ENCODE data around the gene FCN3.
"Not testable (repeated sequence)": the region's sequence is repeated elsewhere in the genome, so short reads cannot be mapped to it uniquely, and the experiment has no call there.

FCN3 gene

GRCh38 chr1:27413004-27413403 is 38.4 kb upstream of the FCN3 start:
- DNase-seq (ENCODE audit: low read depth) = peak; percentile 57
- H3K4me3 ChIP-seq (ENCODE audit: low read length) = no peak overlapping the region
- no peak for TF ChIP-seq CTCF (IDR thresholded peaks at IDR 0.05; ENCODE audit: insufficient read depth, low read depth, low read length, missing control alignments)

DNA sequence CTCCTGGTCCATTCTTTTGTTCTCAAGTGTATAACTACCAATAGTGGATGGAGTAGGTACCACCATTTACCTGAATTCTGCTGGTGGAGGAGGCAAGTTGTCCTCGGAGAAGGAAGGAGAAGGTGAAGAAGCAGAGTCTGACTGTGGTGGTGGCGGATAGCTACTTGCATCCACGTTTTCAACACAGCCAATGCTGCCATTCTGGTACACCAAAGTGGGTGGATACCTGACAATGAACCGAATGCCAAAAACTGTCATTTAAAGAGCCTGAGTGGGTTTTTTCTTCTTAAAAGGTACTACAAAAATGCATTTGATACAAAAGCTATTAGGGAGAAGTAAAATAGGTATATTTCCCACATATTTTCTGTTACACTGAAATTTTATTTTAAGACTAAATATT is 37.9 kb upstream of the FCN3 start:
- DNase-seq (ENCODE audit: low read depth) = no peak
- no peak for TF ChIP-seq CTCF (IDR thresholded peaks at IDR 0.05; ENCODE audit: insufficient read depth, low read depth, low read length, missing control alignments)
- no peak overlapping the region for H3K4me3 ChIP-seq (ENCODE audit: low read length)

GRCh38 chr1:27410709-27411108 is 36.1 kb upstream of the FCN3 start:
- TF ChIP-seq CTCF (IDR thresholded peaks at IDR 0.05; ENCODE audit: insufficient read depth, low read depth, low read length, missing control alignments) = no peak
- H3K4me3 ChIP-seq (ENCODE audit: low read length) = no peak overlapping the region
- no peak for DNase-seq (ENCODE audit: low read depth)

DNA sequence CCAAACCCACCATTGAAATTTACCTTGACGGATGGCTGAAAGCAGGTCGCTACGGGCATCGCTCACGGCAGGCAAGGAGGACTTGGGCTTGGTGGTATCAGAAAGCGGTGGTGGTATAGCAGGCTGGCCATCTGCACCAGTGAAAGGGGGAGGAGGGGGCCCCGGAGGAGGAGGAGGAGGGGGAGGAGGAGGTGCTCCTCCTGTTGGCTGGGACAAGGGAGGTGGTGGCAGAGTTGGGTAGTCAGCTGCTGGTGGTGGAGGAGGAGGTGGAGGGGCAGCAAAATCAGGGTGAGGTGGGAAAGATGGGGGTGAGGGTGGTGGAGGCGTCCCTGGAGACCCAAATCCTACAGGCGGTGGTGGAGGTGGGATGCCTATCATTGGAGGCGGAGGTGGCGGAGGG is 35.0 kb upstream of the FCN3 start:
- H3K4me3 ChIP-seq (ENCODE audit: low read length) = no peak overlapping the region
- no peak for DNase-seq (ENCODE audit: low read depth)
- TF ChIP-seq CTCF (IDR thresholded peaks at IDR 0.05; ENCODE audit: insufficient read depth, low read depth, low read length, missing control alignments) = no peak

GRCh38 chr1:27408151-27408550 is 33.5 kb upstream of the FCN3 start:
- peak; percentile 60 for DNase-seq (ENCODE audit: low read depth)
- no peak overlapping the region for H3K4me3 ChIP-seq (ENCODE audit: low read length)
- no peak for TF ChIP-seq CTCF (IDR thresholded peaks at IDR 0.05; ENCODE audit: insufficient read depth, low read depth, low read length, missing control alignments)

DNA sequence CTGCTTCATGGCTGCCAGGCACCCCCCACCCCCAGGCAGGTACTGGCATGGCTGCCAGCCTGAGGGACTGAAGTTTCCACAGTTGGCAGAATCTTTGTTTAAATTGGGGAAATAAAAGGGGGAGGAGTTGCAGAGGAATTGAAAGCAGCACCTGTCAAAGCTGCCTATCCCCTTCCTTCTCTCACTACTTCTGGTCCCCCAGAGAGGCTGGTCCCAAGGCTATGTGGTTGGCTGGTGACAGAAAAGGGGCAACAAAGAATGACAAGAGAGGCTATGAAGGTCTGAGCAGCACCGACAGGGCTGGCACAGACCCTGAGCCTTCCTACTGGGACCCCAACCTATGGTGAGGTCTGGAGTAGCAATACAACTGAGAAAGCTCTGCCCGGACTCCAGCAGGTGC is 32.2 kb upstream of the FCN3 start:
- not testable (repeated sequence) for H3K4me3 ChIP-seq (ENCODE audit: low read length)

GRCh38 chr1:27406362-27406680 is 31.7 kb upstream of the FCN3 start:
- no peak for DNase-seq (ENCODE audit: low read depth)
- TF ChIP-seq CTCF (IDR thresholded peaks at IDR 0.05; ENCODE audit: insufficient read depth, low read depth, low read length, missing control alignments) = no peak
- H3K4me3 ChIP-seq (ENCODE audit: low read length) = no peak overlapping the region

More for the DNA sequence above, 32.2 kb upstream of the FCN3 start:
- DNase-seq (ENCODE audit: low read depth) = not testable (repeated sequence)
